Small intestine (tissue), 7 donors: ENCODE measurements around the gene IL6R. TPM values are rescaled to one million over a fixed set of nuclear protein-coding genes. Genes with fewer than 3 reads are reported as not detected.

Experiments
- DNase-seq, 2 donors: peaks; one replicate each; pipeline versions ENCODE4 v3.0.0 to v3.0.0-alpha.2; 2013
- FAIRE-seq: peaks from 2 replicates; lab custom pipeline; 2012; peaks lifted over from hg19 to GRCh38; lab: Jason Lieb, UNC
- H3K27ac ChIP-seq, 3 donors: one replicate each; pipeline ENCODE4 v1.5.1; 2013; ENCODE audit warnings: low read length in 2 of 3, mild to moderate bottlenecking in 2 of 3, control low read depth in 1 of 3, inconsistent platforms in 1 of 3, low read depth in 1 of 3, moderate library complexity in 1 of 3
- H3K27me3 ChIP-seq, 3 donors: one replicate each; pipeline ENCODE4 v1.6.1; 2013; ENCODE audit warnings: low read length in 3 of 3, inconsistent platforms in 1 of 3; ENCODE audit not compliant: control insufficient read depth in 3 of 3, insufficient read depth in 3 of 3
- H3K36me3 ChIP-seq, 3 donors: one replicate each; pipeline ENCODE4 v1.6.1; 2013; ENCODE audit warnings: low read length in 3 of 3, inconsistent platforms in 1 of 3, low read depth in 1 of 3, mild to moderate bottlenecking in 1 of 3, moderate library complexity in 1 of 3; ENCODE audit not compliant: control insufficient read depth in 3 of 3, insufficient read depth in 2 of 3
- H3K4me1 ChIP-seq, 3 donors: one replicate each; pipeline ENCODE4 v1.6.1; 2013; ENCODE audit warnings: low read length in 2 of 3, inconsistent platforms in 1 of 3, low read depth in 1 of 3, mild to moderate bottlenecking in 1 of 3, moderate library complexity in 1 of 3; ENCODE audit not compliant: control insufficient read depth in 3 of 3, insufficient read depth in 2 of 3
- H3K4me3 ChIP-seq, 3 donors: one replicate each; pipeline ENCODE4 v1.5.1; 2013; ENCODE audit warnings: low read length in 3 of 3, control low read depth in 1 of 3, inconsistent platforms in 1 of 3, low read depth in 1 of 3, mild to moderate bottlenecking in 1 of 3, moderate library complexity in 1 of 3
- H3K9me3 ChIP-seq, 2 donors: one replicate each; pipeline ENCODE4 v1.6.1; 2013; ENCODE audit warnings: low read depth in 1 of 2, low read length in 1 of 2; ENCODE audit not compliant: control insufficient read depth in 2 of 2, insufficient read depth in 1 of 2
- WGBS, 3 donors: extraction: QIAGEN DNeasy Blood & Tissue Kit; methylation state at CpG; one replicate each; pipeline ENCODE4 v1.1.7; 2013; 5-methylcytosine and 5-hydroxymethylcytosine counted together
- polyA plus RNA-seq, 4 donors: library from polyadenylated mRNA; stranded (reverse) in 3 of 4; unstranded in 1 of 4; fragments of 200-250 nt in 3 of 4; fragments of 120-200 nt in 1 of 4; gene quantifications; one replicate each; pipeline versions ENCODE4 v1.2.1 to v1.2.3, GENCODE V29; 2013
- donor health status: healthy with polysubstance abuse.
- donor health status: control.
- donor health status: control.
- donor health status: Bipolar disorder and iron deficiency.
- donor health status: healthy.

The IL6R gene
- polyA plus RNA-seq, 4 donors = 8.8 to 21.2 (median 11.2) TPM

- WGBS, 3 donors = 78 to 82% (median 79%) methylated on average over 8 of the region's 8 CpGs
- H3K27me3 ChIP-seq = peaks cover 0 to 2% (median 0%) of the 10 kb centered on the region in 3 donors
- no peak overlapping the region for H3K27ac ChIP-seq
- no peak overlapping the region for H3K4me3 ChIP-seq
- H3K36me3 ChIP-seq = no peaks in the 10 kb centered on the region
- H3K9me3 ChIP-seq = peaks cover 0 to 3% of the 10 kb centered on the region in 2 donors
- no peaks in the 10 kb centered on the region for H3K4me1 ChIP-seq
- FAIRE-seq (no peak), DNase-seq (no peak)
Measured at GRCh38 chr1:154384650-154385489, 20.3 kb upstream of the IL6R start.

- peaks cover 0 to 6% (median 0%) of the 10 kb centered on the region in 3 donors for H3K27me3 ChIP-seq
- WGBS, 3 donors = 71 to 73% (median 72%) methylated on average over 11 of the region's 11 CpGs
- no peaks in the 10 kb centered on the region for H3K9me3 ChIP-seq
- no peak overlapping the region for H3K4me3 ChIP-seq
- peak in 1 of 2 donors; percentile 16 for DNase-seq
- peak overlapping the region in 2 of 3 donors; percentile 1 to 50 for H3K27ac ChIP-seq
- FAIRE-seq = no peak
- no peaks in the 10 kb centered on the region for H3K36me3 ChIP-seq
- H3K4me1 ChIP-seq = no peaks in the 10 kb centered on the region
Measured at GRCh38 chr1:154386643-154387352, 18.3 kb upstream of the IL6R start.

GRCh38 chr1:154391086-154391770, 13.9 kb upstream of the IL6R start:
- no peak for DNase-seq
- FAIRE-seq = no peak
- H3K4me3 ChIP-seq = no peak overlapping the region
- H3K27me3 ChIP-seq = peaks cover 0 to 6% (median 0%) of the 10 kb centered on the region in 3 donors
- no peak overlapping the region for H3K27ac ChIP-seq
- no peaks in the 10 kb centered on the region for H3K36me3 ChIP-seq
- 85 to 88% (median 86%) methylated on average over 9 of the region's 9 CpGs for WGBS, 3 donors
- peaks cover 0 to 3% of the 10 kb centered on the region in 2 donors for H3K9me3 ChIP-seq
- no peaks in the 10 kb centered on the region for H3K4me1 ChIP-seq

- no peaks in the 10 kb centered on the region for H3K36me3 ChIP-seq
- DNase-seq = no peak
- no peak for FAIRE-seq
- peaks cover 0 to 3% of the 10 kb centered on the region in 2 donors for H3K9me3 ChIP-seq
- 67 to 77% (median 72%) methylated on average over 4 of the region's 4 CpGs for WGBS, 3 donors
- H3K4me1 ChIP-seq = no peaks in the 10 kb centered on the region
- H3K4me3 ChIP-seq = no peak overlapping the region
- H3K27me3 ChIP-seq = peaks cover 0 to 5% (median 0%) of the 10 kb centered on the region in 3 donors
- H3K27ac ChIP-seq = no peak overlapping the region
Measured at GRCh38 chr1:154398141-154398540, 7.0 kb upstream of the IL6R start.

GRCh38 chr1:154398678-154399077, 6.5 kb upstream of the IL6R start:
- Histone ChIP-seq H3K27me3 (peaks cover 0 to 10% (median 0%) of the 10 kb centered on the region in 3 donors), H3K4me1 (no peaks in the 10 kb centered on the region), H3K9me3 (peaks cover 0 to 3% of the 10 kb centered on the region in 2 donors), H3K36me3 (no peaks in the 10 kb centered on the region), H3K27ac (no peak overlapping the region), H3K4me3 (no peak overlapping the region)
- no peak for FAIRE-seq
- 92 to 93% (median 93%) methylated on average over 4 of the region's 4 CpGs for WGBS, 3 donors
- DNase-seq = no peak

- no peak overlapping the region for H3K4me3 ChIP-seq
- no peak overlapping the region for H3K27ac ChIP-seq
- peaks cover 0 to 7% (median 0%) of the 10 kb centered on the region in 3 donors for H3K4me1 ChIP-seq
- H3K9me3 ChIP-seq = no peaks in the 10 kb centered on the region
- H3K27me3 ChIP-seq = peaks cover 0 to 25% (median 0%) of the 10 kb centered on the region in 3 donors
- WGBS, 3 donors = 74 to 81% (median 76%) methylated on average over 4 of the region's 4 CpGs
- DNase-seq = no peak
- no peak for FAIRE-seq
- no peaks in the 10 kb centered on the region for H3K36me3 ChIP-seq
Measured at GRCh38 chr1:154400381-154400801, 4.8 kb upstream of the IL6R start.

- FAIRE-seq (no peak), DNase-seq (no peak)
- Histone ChIP-seq H3K27me3 (peaks cover 0 to 45% (median 0%) of the 10 kb centered on the region in 3 donors), H3K4me1 (peaks cover 0 to 16% (median 6%) of the 10 kb centered on the region in 3 donors), H3K4me3 (no peak overlapping the region), H3K9me3 (no peaks in the 10 kb centered on the region), H3K36me3 (no peaks in the 10 kb centered on the region), H3K27ac (no peak overlapping the region)
- WGBS, 3 donors = 92 to 95% (median 93%) methylated on average over 4 of the region's 4 CpGs
Measured at GRCh38 chr1:154402409-154402921, 2.7 kb upstream of the IL6R start.
